HG02610 (cell line): Measurements from ENCODE around the gene MED22.
"Not testable (repeated sequence)": the region's sequence is repeated elsewhere in the genome, so short reads cannot be mapped to it uniquely, and the experiment has no call there.

ENCODE experiments used
- ATAC-seq: cut with Tn5 transposase; IDR thresholded peaks from one replicate; pipeline ENCODE4 v1.9.1; 2021; ENCODE audit warnings: mild to moderate bottlenecking, moderate library complexity; ENCODE audit not compliant: unreplicated experiment

MED22 gene

GRCh38 chr9:133377280-133377679, 29.3 kb upstream of the MED22 start:
- not testable (repeated sequence) for ATAC-seq

GRCh38 chr9:133375724-133376654, 28.1 kb upstream of the MED22 start, which contains the start of the genes STKLD1 and SURF4:
STKLD1 (plus strand) TSS chr9:133376366; CDS start chr9:133376474, 108 bp downstream.
SURF4 (minus strand) TSS chr9:133376060; CDS start chr9:133375969, 91 bp downstream.
- peak; percentile 87 for ATAC-seq

- peak; percentile 12 for ATAC-seq
These were observed 27.3 kb upstream of the MED22 start for GRCh38 chr9:133375116-133375723.

GRCh38 chr9:133374612-133375115, 26.7 kb upstream of the MED22 start:
- ATAC-seq = no peak

DNA sequence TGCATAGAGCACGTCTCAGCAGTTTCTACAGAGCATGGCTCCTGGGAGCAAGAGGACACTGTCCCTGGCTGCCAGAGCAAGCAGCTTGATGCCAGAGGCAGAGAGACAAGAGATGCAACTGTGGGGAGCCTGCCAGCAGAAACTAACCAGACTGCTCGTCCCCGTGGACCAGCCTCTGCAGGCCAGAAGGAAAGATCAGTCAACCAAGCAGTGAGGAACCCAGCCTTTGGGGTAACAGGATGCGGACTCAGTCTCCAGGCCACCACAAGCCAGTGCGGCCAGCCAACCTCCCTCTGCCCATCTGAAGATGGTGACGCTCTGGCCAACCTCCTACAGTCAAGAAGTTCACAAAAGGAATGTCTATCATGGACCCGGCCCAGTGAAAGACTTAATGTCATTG, 24.2 kb upstream of the MED22 start:
- no peak for ATAC-seq

DNA sequence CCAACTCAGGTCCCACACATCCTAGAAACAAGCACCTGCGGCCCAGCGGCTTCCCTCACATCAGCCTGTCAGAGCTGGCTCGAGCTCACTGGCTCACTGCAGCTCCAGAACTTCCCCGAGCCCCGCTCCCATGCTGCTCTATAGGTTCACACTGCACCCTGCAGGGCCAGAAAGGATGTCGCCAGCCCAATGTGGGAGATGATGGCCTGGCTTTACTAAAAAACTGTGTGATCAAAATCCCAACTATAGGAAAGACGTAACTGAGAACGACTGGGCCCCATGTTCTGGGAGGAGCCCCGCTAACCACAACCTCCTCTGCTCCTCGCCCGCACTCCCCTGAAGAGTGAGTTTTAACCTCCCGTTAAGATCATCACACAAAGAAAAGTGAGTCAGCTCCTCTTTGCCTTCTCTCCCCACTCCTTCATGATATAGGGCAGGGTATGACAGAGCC, 23.4 kb upstream of the MED22 start:
- no peak for ATAC-seq

- no peak for ATAC-seq
These were observed 22.8 kb upstream of the MED22 start for GRCh38 chr9:133370685-133371084.

DNA sequence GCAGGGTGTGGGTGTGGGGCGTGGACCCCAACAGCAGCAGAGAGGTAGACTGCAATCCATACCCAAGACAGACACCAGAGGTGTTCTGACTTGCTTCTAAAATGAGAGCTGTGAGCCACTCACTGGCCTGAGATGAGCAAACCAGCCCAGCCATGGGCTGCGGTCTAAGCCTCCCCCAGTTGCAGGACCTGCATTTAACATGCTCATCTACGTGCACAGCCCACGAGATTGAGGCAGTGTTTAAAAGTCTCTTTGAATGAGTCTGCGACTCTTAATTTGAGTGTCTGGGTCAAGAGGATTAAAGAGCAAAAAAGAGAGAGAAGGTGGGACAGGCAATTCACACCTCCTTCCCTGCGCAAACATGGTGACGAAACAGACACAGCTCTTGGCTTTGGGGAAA, 22.0 kb upstream of the MED22 start:
- no peak for ATAC-seq

DNA sequence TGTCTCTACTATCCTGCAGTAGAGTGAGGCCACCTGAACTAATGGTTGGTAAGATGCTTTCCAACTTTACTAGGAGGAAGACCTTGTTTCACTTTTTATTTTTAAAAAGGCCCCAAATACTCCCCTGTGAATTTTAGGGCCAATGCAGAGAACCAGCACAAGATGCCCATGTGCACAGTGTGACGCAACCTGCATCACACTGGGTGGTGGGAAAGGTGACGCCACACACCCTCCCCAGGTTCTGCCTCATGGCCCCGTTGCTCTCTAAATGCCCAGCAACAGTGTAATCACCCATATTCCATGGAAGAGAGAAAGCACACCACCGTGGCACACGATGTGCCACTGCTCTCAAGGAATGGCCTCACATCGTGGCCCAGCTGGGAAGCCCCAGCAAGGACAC, 21.5 kb upstream of the MED22 start:
- no peak for ATAC-seq

GRCh38 chr9:133368249-133368881, 20.4 kb upstream of the MED22 start:
- ATAC-seq = no peak

DNA sequence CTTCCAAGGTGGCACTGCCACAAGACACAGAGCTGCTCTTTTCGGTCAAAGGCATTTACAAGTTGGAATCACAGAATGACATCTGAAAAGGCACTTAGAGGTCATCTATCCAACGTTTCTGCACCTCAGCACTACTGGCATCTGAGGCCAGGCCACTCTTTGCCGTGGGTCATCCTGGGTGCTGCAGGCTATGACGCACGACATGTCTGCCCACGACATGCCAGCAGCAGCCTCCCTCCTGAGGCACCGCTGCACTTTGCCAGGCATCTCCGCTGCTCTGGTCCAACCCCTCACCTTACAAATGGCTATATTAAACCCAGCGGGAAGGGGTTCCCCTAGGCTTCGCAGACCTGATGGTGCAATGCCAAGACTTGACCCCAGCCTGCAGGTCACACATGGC, 19.8 kb upstream of the MED22 start:
- no peak for ATAC-seq

DNA sequence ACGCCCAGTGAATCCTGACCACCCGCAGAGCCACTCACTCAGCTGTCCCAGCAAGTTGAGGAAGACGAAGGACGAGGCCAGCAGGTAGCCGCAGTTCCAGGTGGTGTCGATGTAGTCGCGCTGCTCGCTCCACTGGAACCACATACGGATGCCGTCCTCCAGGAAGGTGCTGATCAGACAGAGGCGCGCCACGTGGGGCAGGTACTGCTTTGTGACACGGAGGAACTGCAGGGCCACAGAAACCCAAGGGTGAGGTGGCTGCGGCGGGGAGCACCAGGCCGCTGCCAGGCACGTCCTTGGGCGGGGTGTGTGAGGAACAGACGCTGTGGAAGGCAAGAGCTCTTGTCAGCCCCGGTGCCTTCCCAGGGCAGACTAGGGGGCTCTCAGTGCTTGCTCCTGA, 19.3 kb upstream of the MED22 start:
- no peak for ATAC-seq

- no peak for ATAC-seq
These were observed 18.5 kb upstream of the MED22 start for GRCh38 chr9:133366435-133366834.

DNA sequence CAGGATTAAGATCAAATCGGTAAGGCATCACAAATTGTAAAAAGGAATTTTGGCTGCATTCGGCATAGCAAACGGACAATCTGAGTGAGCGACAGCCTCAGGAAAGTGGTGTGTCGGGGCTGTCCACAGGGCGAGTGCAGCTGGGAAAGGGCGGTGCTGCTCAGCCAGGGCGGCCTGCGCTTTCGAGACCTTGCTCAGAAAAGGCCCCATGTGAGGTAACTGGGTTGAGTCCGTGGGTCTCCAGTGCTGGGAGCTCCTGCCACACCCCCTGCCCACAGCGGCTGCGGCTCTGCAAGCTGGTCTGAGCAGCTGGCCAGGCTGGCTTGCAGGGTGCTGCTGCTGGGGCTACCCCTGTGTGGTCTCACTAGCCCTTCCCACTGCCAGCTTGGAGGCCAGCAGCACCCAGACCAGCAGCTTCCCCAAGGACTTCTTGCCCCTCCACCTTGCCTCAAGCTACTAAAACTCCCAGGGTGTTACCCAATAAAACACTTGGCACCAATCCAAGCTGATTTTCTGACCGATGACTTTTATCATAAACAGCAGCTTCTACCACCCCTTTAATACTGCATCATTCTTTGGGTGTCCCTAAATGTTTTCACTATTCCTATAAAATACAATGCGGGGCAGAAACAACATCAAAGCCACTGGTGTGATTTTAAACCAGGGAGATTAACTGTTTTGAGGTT, 14.6 kb upstream of the MED22 start:
- no peak for ATAC-seq

DNA sequence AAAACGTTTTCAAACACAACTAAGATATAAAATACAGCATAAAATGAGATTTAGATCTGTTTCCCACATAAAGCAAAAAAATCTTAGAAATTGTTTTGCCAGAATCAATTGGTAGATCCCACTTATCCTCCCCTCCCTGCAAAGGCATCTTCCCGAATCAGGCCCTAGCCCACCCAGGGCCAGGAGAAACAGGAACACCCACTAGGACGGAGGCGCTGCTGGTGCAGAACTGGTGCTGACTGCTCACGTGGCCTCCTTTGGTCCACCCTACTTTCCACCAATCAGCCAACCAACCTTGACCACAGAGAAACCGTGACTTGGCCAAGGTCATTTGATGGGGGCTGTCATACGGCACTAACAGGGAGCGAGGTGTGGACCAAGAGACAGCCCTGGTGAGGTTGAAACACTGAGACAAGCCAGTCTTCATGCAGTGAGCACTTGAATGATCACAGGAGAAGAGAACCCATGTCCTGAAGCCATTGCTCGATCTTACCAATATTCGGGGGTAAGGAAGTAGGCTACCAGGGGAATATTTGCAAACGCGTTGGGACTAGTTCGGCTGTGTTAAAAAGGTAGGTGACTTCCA, 13.7 kb upstream of the MED22 start:
- ATAC-seq = no peak

DNA sequence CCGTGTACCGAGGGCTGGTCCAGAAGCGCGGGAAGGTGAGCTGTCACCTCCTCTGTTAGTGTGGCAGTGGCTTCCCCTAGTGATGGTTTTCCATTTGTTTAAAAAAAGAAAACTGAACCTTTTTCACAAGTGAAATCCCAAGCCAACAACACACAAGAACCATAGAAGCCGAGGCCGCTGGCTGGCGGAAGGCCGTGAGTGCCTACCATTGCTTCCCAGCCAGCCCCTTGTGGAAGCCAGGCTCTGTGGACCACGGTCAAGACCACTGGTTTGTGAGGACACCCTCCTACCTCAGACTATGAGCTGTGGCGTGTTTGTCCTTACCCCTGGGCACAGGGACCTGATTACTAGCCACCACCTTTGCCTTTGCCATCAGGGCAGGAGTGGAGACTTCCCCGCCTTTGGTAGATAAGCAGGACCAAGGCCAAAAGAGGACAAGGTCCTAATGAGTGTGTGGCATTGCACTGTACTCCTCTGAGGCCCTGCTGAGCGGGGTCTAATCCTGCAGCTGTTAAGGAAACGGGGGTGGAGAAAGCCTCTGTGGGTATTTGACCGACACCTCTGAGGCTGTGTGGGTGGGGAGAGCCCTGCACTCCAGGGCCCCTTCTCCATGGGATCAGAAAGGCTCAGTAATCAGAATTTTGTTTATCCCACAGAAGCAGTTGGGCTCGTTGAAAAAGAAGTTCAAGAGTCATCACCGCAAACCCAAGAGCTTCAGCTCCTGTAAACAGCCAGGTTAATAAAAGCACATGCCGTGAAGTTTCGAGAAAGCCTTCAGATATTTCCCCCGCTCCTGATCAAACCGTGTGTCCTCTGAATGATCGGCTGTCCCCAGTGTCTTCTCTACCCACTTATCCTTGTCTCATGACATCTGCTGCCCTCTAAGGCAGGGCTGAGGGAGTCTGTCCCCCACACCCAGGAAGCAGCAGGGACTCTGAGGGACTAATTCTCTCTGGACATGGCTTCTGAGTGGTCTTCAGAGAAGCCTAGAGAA, 12.8 kb upstream of the MED22 start:
- ATAC-seq = no peak

GRCh38 chr9:133359399-133360175, 11.7 kb upstream of the MED22 start:
- ATAC-seq = no peak

DNA sequence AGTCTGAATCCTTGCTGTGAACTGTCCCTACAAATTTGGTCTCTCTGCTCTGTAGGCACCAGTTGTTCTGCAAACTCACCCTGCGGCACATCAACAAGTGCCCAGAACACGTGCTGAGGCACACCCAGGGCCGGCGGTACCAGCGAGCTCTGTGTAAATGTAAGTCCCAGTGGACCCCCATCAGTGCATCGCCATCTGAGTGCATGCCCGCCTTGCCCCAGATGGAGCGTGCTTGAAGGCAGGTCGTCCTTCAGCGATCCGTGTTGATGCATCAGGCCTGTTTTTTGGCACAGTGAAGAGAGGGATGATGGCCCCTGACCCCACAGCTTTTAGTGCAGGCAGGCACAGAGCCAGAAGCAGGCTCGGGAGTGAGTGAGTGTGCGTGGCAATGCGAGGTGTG, 9.7 kb upstream of the MED22 start:
- ATAC-seq = no peak
